ACC112 (cell line): Measurements from ENCODE around the gene MYH6.
"Not testable (repeated sequence)": the region's sequence is repeated elsewhere in the genome, so short reads cannot be mapped to it uniquely, and the experiment has no call there.

Source experiments
- H2AFZ ChIP-seq: fragments of 200-600 bp; sonication (generic); one replicate; pipeline ENCODE4 v1.6.0; 2017; ENCODE audit warnings: antibody characterized with exemption, low read length; ENCODE audit not compliant: unreplicated experiment
- H3K27ac ChIP-seq: fragments of 200-600 bp; sonication (generic); 2 replicates; pipeline ENCODE4 v1.5.1; 2014; ENCODE audit warnings: low read depth, mild to moderate bottlenecking, antibody characterized with exemption, low read length, moderate library complexity
- H3K27me3 ChIP-seq: fragments of 200-600 bp; sonication (generic); 2 replicates; pipeline ENCODE4 v1.6.1; 2014; ENCODE audit warnings: mild to moderate bottlenecking, antibody characterized with exemption, low read length, moderate library complexity, mixed read lengths; ENCODE audit not compliant: insufficient read depth
- H3K36me3 ChIP-seq: fragments of 200-600 bp; sonication (generic); 2 replicates; pipeline ENCODE4 v1.6.1; 2016; ENCODE audit warnings: mild to moderate bottlenecking, antibody characterized with exemption, low read length, moderate library complexity, mixed read lengths; ENCODE audit not compliant: insufficient read depth
- H3K4me1 ChIP-seq: fragments of 200-600 bp; sonication (generic); one replicate; pipeline ENCODE4 v1.6.1; 2016; ENCODE audit warnings: low read length, mixed read lengths; ENCODE audit not compliant: insufficient read depth, unreplicated experiment, control insufficient read depth
- H3K4me3 ChIP-seq: fragments of 200-600 bp; sonication (generic); 2 replicates; pipeline ENCODE4 v1.5.1; 2014; ENCODE audit warnings: mild to moderate bottlenecking, low read depth, low read length
- H3K79me2 ChIP-seq: fragments of 200-600 bp; sonication (generic); one replicate; pipeline ENCODE4 v1.6.0; 2016; ENCODE audit warnings: low read length; ENCODE audit not compliant: control insufficient read depth, unreplicated experiment, insufficient read depth

Gene MYH6

DNA sequence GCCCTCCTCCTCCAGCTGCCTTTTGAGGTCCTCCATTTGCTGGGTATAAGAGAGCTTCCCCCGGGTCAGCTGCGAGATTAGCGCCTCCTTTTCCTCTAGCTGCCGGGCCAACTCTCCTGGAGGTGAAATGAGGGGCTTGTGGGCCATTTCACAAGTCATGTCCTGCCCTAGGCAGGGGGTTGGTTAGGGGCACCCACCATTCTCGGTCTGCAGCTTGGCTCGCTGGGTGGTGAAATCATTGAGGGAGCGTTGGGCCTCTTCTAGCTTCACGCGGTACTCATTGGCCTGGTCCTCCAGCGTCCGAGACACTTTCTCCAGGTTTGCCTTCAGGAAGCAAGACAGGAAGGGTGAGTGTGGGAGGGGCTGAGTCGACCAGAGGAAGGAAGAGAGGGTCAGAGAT lies 18.7 kb downstream of the MYH6 start:
- H3K27ac ChIP-seq: no peak overlapping the region
- no peak overlapping the region for H3K4me3 ChIP-seq
- no peaks in the 10 kb centered on the region for H3K79me2 ChIP-seq
- no peaks in the 10 kb centered on the region for H3K4me1 ChIP-seq
- no peak overlapping the region for H2AFZ ChIP-seq
- H3K27me3 ChIP-seq: peaks cover 88% of the 10 kb centered on the region
- no peaks in the 10 kb centered on the region for H3K36me3 ChIP-seq

DNA sequence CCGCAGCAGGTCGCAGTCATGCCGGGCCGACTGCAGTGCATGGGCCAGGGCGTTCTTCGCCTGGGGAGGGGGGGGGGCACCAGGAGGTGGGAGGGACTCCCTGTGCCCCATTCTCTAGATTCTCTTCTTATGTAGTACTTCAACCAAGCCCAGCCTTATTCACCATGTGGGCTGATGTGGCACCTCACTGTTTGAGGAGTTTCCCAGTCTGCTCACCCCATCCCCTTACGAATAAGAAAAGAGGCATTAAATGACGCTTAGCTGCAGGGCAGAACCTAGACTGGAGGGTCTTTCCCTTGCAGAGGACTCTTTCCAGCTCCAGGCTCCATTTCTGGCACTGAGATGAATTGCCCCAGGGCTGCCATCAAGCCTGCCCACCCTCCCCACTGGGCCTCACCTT lies 19.1 kb downstream of the MYH6 start:
- Histone ChIP-seq H3K36me3 (no peaks in the 10 kb centered on the region), H3K4me3 (no peak overlapping the region), H2AFZ (no peak overlapping the region), H3K27me3 (peaks cover 88% of the 10 kb centered on the region), H3K27ac (no peak overlapping the region), H3K4me1 (no peaks in the 10 kb centered on the region), H3K79me2 (no peaks in the 10 kb centered on the region)

- no peak overlapping the region for H3K4me3 ChIP-seq
- peaks cover 88% of the 10 kb centered on the region for H3K27me3 ChIP-seq
- H3K36me3 ChIP-seq: no peaks in the 10 kb centered on the region
- no peaks in the 10 kb centered on the region for H3K79me2 ChIP-seq
- no peak overlapping the region for H3K27ac ChIP-seq
- no peaks in the 10 kb centered on the region for H3K4me1 ChIP-seq
- no peak overlapping the region for H2AFZ ChIP-seq
Observed at GRCh38 chr14:23387916-23388882, 19.9 kb downstream of the MYH6 start.

- Histone ChIP-seq H3K27ac (no peak overlapping the region), H3K4me3 (no peak overlapping the region), H2AFZ (no peak overlapping the region), H3K4me1 (no peaks in the 10 kb centered on the region), H3K36me3 (no peaks in the 10 kb centered on the region), H3K27me3 (peaks cover 84% of the 10 kb centered on the region), H3K79me2 (no peaks in the 10 kb centered on the region)
Observed at GRCh38 chr14:23386999-23387398, 21.1 kb downstream of the MYH6 start.

- H3K4me1 ChIP-seq, H3K27ac ChIP-seq, H3K4me3 ChIP-seq, H3K79me2 ChIP-seq, H2AFZ ChIP-seq, H3K36me3 ChIP-seq: not testable (repeated sequence)
- H3K27me3 ChIP-seq: peaks cover 84% of the 10 kb centered on the region
Observed at GRCh38 chr14:23386266-23386657, 21.8 kb downstream of the MYH6 start.

GRCh38 chr14:23385642-23386265 lies 22.3 kb downstream of the MYH6 start:
- no peak overlapping the region for H3K4me3 ChIP-seq
- H3K27ac ChIP-seq: no peak overlapping the region
- H2AFZ ChIP-seq: no peak overlapping the region
- no peaks in the 10 kb centered on the region for H3K4me1 ChIP-seq
- no peaks in the 10 kb centered on the region for H3K79me2 ChIP-seq
- H3K27me3 ChIP-seq: peaks cover 84% of the 10 kb centered on the region
- no peaks in the 10 kb centered on the region for H3K36me3 ChIP-seq

DNA sequence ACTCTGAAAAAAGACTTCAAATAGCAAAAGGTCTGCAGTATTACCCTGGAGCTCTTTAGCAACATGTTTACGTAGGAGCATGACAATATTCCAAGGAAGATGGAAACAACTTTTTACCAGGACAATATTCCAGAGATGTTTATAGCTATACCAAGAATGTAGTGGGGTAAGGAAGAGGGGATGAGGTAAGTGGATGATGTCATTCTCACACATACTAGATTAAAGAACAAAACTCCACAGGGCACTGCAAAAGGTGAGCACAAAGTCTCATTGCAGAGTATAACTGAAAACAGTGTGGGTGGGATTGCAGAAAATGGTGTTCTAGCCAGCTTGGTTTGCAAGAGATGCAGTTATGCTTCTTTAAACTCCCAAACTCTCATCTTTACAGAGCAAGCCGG lies 22.8 kb downstream of the MYH6 start:
- no peaks in the 10 kb centered on the region for H3K79me2 ChIP-seq

GRCh38 chr14:23384364-23385080 lies 23.6 kb downstream of the MYH6 start:
- Histone ChIP-seq H3K79me2 (no peaks in the 10 kb centered on the region), H3K4me1 (no peaks in the 10 kb centered on the region), H3K27me3 (peaks cover 84% of the 10 kb centered on the region)

More for the DNA sequence above, 22.8 kb downstream of the MYH6 start:
- H2AFZ ChIP-seq: no peak overlapping the region
- no peak overlapping the region for H3K4me3 ChIP-seq
- no peaks in the 10 kb centered on the region for H3K4me1 ChIP-seq
- H3K27ac ChIP-seq: no peak overlapping the region
- peaks cover 84% of the 10 kb centered on the region for H3K27me3 ChIP-seq
- no peaks in the 10 kb centered on the region for H3K36me3 ChIP-seq

DNA sequence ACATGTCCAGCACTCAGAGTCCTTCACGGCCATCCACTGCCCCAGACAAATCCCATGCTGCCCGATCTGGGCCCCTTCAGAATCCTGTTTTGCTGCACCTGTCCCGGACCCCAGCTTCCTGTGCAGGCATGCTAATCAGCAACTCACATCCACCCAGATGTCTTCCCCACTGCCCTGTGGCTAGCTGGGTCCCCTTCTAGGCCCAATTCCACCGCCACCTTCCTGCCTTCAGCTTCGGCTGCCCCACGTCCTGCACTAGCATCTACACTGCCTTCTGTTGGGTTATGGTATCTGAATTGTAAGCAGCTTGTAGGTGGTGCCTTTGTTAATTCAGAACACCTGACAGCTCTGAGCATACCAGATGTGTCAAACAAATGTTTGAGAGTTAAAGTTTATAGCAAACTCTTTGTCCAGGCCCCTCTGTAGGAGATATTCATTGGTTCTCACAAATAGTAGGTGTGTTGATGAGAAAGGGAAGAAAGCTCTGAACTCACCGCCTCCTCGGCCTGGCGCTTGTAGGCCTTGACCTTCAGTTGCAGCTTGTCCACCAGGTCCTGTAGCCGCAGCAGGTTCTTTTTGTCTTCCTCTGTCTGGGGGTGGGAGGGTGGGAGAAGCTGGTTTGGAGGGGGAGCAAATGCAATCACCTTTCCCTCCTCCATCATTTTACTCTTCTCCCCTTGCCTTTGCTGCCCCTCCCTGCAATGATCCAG lies 25.2 kb downstream of the MYH6 start:
- peaks cover 67% of the 10 kb centered on the region for H3K27me3 ChIP-seq
- H3K4me3 ChIP-seq: no peak overlapping the region
- H2AFZ ChIP-seq: no peak overlapping the region
- no peaks in the 10 kb centered on the region for H3K36me3 ChIP-seq
- no peaks in the 10 kb centered on the region for H3K4me1 ChIP-seq
- no peaks in the 10 kb centered on the region for H3K79me2 ChIP-seq
- no peak overlapping the region for H3K27ac ChIP-seq

More at GRCh38 chr14:23384364-23385080, 23.6 kb downstream of the MYH6 start:
- H3K27ac ChIP-seq: no peak overlapping the region
- H2AFZ ChIP-seq: no peak overlapping the region
- no peak overlapping the region for H3K4me3 ChIP-seq
- H3K36me3 ChIP-seq: no peaks in the 10 kb centered on the region

DNA sequence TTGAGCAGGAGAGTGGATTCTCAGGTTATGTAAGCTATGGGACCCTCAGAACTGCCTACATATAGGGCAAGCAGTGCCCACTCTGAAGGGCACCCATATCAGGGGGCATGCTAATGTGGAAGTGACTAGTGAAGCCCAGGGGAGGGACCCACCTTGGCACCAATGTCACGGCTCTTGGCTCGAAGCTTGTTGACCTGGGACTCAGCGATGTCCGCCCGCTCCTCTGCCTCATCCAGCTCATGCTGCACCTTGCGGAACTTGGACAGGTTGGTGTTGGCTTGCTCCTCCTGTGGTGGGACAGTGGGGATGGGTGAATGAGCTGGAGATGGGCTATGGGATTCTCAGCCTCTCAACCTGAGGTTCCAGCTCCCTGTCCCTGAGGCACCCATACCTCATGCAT lies 25.8 kb downstream of the MYH6 start:
- H3K4me3 ChIP-seq: no peak overlapping the region
- peaks cover 61% of the 10 kb centered on the region for H3K27me3 ChIP-seq
- no peak overlapping the region for H2AFZ ChIP-seq
- H3K27ac ChIP-seq: no peak overlapping the region
- H3K79me2 ChIP-seq: no peaks in the 10 kb centered on the region
- no peaks in the 10 kb centered on the region for H3K36me3 ChIP-seq
- no peaks in the 10 kb centered on the region for H3K4me1 ChIP-seq
